ACC112 (cell line): ENCODE measurements around the gene ESAM.

Experiments
- H2AFZ ChIP-seq: fragments of 200-600 bp; sonication (generic); one replicate; pipeline ENCODE4 v1.6.0; 2017; ENCODE audit warnings: antibody characterized with exemption, low read length; ENCODE audit not compliant: unreplicated experiment
- H3K27ac ChIP-seq: fragments of 200-600 bp; sonication (generic); 2 replicates; pipeline ENCODE4 v1.5.1; 2014; ENCODE audit warnings: low read depth, mild to moderate bottlenecking, antibody characterized with exemption, low read length, moderate library complexity
- H3K27me3 ChIP-seq: fragments of 200-600 bp; sonication (generic); 2 replicates; pipeline ENCODE4 v1.6.1; 2014; ENCODE audit warnings: mild to moderate bottlenecking, antibody characterized with exemption, low read length, moderate library complexity, mixed read lengths; ENCODE audit not compliant: insufficient read depth
- H3K36me3 ChIP-seq: fragments of 200-600 bp; sonication (generic); 2 replicates; pipeline ENCODE4 v1.6.1; 2016; ENCODE audit warnings: mild to moderate bottlenecking, antibody characterized with exemption, low read length, moderate library complexity, mixed read lengths; ENCODE audit not compliant: insufficient read depth
- H3K4me1 ChIP-seq: fragments of 200-600 bp; sonication (generic); one replicate; pipeline ENCODE4 v1.6.1; 2016; ENCODE audit warnings: low read length, mixed read lengths; ENCODE audit not compliant: insufficient read depth, unreplicated experiment, control insufficient read depth
- H3K4me3 ChIP-seq: fragments of 200-600 bp; sonication (generic); 2 replicates; pipeline ENCODE4 v1.5.1; 2014; ENCODE audit warnings: mild to moderate bottlenecking, low read depth, low read length
- H3K79me2 ChIP-seq: fragments of 200-600 bp; sonication (generic); one replicate; pipeline ENCODE4 v1.6.0; 2016; ENCODE audit warnings: low read length; ENCODE audit not compliant: control insufficient read depth, unreplicated experiment, insufficient read depth

The ESAM gene

GRCh38 chr11:124728134-124728533 is 34.0 kb downstream of the ESAM start:
- Histone ChIP-seq H3K4me1 (peaks cover 16% of the 10 kb centered on the region), H2AFZ (no peak overlapping the region), H3K36me3 (no peaks in the 10 kb centered on the region), H3K79me2 (no peaks in the 10 kb centered on the region), H3K27ac (no peak overlapping the region), H3K4me3 (no peak overlapping the region), H3K27me3 (peaks cover 8% of the 10 kb centered on the region; the same call in 1 of the 2 replicates)

- H3K36me3 ChIP-seq, result no peaks in the 10 kb centered on the region
- H3K4me3 ChIP-seq, result no peak overlapping the region
- H2AFZ ChIP-seq, result no peak overlapping the region
- H3K27ac ChIP-seq, result no peak overlapping the region
- no peaks in the 10 kb centered on the region for H3K79me2 ChIP-seq
- peaks cover 14% of the 10 kb centered on the region for H3K27me3 ChIP-seq
- H3K4me1 ChIP-seq, result peaks cover 16% of the 10 kb centered on the region
Observed at GRCh38 chr11:124727474-124727873, 34.6 kb downstream of the ESAM start.

GRCh38 chr11:124725719-124726105 is 36.4 kb downstream of the ESAM start:
- Histone ChIP-seq H3K79me2 (no peaks in the 10 kb centered on the region), H3K27me3 (peaks cover 30% of the 10 kb centered on the region), H3K36me3 (no peaks in the 10 kb centered on the region), H3K27ac (no peak overlapping the region), H3K4me1 (peaks cover 16% of the 10 kb centered on the region), H3K4me3 (peak overlapping the region; percentile 38; the same call in 1 of the 2 replicates), H2AFZ (no peak overlapping the region)

GRCh38 chr11:124724979-124725718 is 36.9 kb downstream of the ESAM start:
- Histone ChIP-seq H3K36me3 (no peaks in the 10 kb centered on the region), H3K27me3 (peaks cover 36% of the 10 kb centered on the region), H3K79me2 (no peaks in the 10 kb centered on the region), H3K27ac (no peak overlapping the region), H2AFZ (no peak overlapping the region), H3K4me1 (peaks cover 16% of the 10 kb centered on the region), H3K4me3 (peak overlapping the region; percentile 38; the same call in 1 of the 2 replicates)

GRCh38 chr11:124722176-124722575 is 39.9 kb downstream of the ESAM start:
- H3K79me2 ChIP-seq, result no peaks in the 10 kb centered on the region
- no peak overlapping the region for H3K4me3 ChIP-seq
- peaks cover 21% of the 10 kb centered on the region for H3K4me1 ChIP-seq
- H3K27ac ChIP-seq, result no peak overlapping the region
- no peak overlapping the region for H2AFZ ChIP-seq
- H3K27me3 ChIP-seq, result peaks cover 56% of the 10 kb centered on the region
- no peaks in the 10 kb centered on the region for H3K36me3 ChIP-seq

- H3K79me2 ChIP-seq, result no peaks in the 10 kb centered on the region
- peaks cover 5% of the 10 kb centered on the region for H3K4me1 ChIP-seq
- H3K27me3 ChIP-seq, result peaks cover 56% of the 10 kb centered on the region
- H3K27ac ChIP-seq, result no peak overlapping the region
- no peak overlapping the region for H2AFZ ChIP-seq
- H3K36me3 ChIP-seq, result no peaks in the 10 kb centered on the region
- no peak overlapping the region for H3K4me3 ChIP-seq
Observed at GRCh38 chr11:124719534-124719933, 42.6 kb downstream of the ESAM start.

GRCh38 chr11:124718801-124719200 is 43.3 kb downstream of the ESAM start:
- H3K27me3 ChIP-seq, result peaks cover 54% of the 10 kb centered on the region
- no peak overlapping the region for H2AFZ ChIP-seq
- H3K79me2 ChIP-seq, result no peaks in the 10 kb centered on the region
- peak overlapping the region; percentile 77 for H3K4me3 ChIP-seq
- H3K27ac ChIP-seq, result no peak overlapping the region
- H3K36me3 ChIP-seq, result no peaks in the 10 kb centered on the region
- H3K4me1 ChIP-seq, result peaks cover 5% of the 10 kb centered on the region

- no peaks in the 10 kb centered on the region for H3K36me3 ChIP-seq
- H3K27me3 ChIP-seq, result peaks cover 47% of the 10 kb centered on the region
- H2AFZ ChIP-seq, result peak overlapping the region; percentile 80
- H3K27ac ChIP-seq, result no peak overlapping the region
- peak overlapping the region; percentile 77 for H3K4me3 ChIP-seq
- H3K4me1 ChIP-seq, result peaks cover 5% of the 10 kb centered on the region
- H3K79me2 ChIP-seq, result no peaks in the 10 kb centered on the region
Observed at GRCh38 chr11:124717786-124718651, 44.1 kb downstream of the ESAM start.

- Histone ChIP-seq H3K4me1 (peaks cover 5% of the 10 kb centered on the region), H2AFZ (peak overlapping the region; percentile 80), H3K36me3 (no peaks in the 10 kb centered on the region), H3K79me2 (no peaks in the 10 kb centered on the region), H3K27ac (no peak overlapping the region), H3K27me3 (peaks cover 40% of the 10 kb centered on the region), H3K4me3 (peak overlapping the region; percentile 77)
Observed at GRCh38 chr11:124717421-124717785, 44.7 kb downstream of the ESAM start.

- no peak overlapping the region for H3K4me3 ChIP-seq
- H2AFZ ChIP-seq, result no peak overlapping the region
- H3K36me3 ChIP-seq, result no peaks in the 10 kb centered on the region
- no peak overlapping the region for H3K27ac ChIP-seq
- peaks cover 5% of the 10 kb centered on the region for H3K4me1 ChIP-seq
- H3K27me3 ChIP-seq, result peaks cover 35% of the 10 kb centered on the region
- no peaks in the 10 kb centered on the region for H3K79me2 ChIP-seq
Observed at GRCh38 chr11:124716591-124716990, 45.5 kb downstream of the ESAM start.
